Colon (tissue), 2 donors: ENCODE measurements around the gene TGFBI.

Experiments
- FAIRE-seq: peaks from 2 replicates; lab custom pipeline; 2012; peaks lifted over from hg19 to GRCh38; lab: Jason Lieb, UNC
- donor health status: control.
- donor health status: control.

Gene TGFBI

GRCh38 chr5:136004436-136004835 is 24.4 kb upstream of the TGFBI start:
- FAIRE-seq, result no peak

- FAIRE-seq, result no peak
Observed at GRCh38 chr5:136005476-136005875, 23.3 kb upstream of the TGFBI start.

- no peak for FAIRE-seq
Observed at GRCh38 chr5:136006164-136006563, 22.6 kb upstream of the TGFBI start.

GRCh38 chr5:136006761-136007251 is 22.0 kb upstream of the TGFBI start:
- no peak for FAIRE-seq

DNA sequence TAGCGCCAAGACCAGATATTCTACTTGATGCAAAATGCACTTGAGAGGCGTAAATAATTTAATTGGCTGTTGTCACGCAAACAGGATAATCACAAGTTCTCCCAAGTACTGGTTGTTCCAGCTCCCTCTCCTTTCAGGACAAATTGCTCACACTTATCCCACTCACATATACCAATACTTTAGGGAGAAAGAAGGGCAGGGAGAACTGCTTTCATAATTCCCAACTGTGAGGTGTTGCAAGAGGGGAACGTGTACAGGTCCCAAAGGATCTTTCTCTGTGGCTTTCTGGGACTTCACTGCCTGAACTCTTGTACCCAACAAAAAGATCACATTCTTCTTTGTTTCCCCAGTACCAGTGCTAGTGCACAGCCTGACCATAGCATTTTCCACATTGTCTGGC is 21.5 kb upstream of the TGFBI start:
- no peak for FAIRE-seq

DNA sequence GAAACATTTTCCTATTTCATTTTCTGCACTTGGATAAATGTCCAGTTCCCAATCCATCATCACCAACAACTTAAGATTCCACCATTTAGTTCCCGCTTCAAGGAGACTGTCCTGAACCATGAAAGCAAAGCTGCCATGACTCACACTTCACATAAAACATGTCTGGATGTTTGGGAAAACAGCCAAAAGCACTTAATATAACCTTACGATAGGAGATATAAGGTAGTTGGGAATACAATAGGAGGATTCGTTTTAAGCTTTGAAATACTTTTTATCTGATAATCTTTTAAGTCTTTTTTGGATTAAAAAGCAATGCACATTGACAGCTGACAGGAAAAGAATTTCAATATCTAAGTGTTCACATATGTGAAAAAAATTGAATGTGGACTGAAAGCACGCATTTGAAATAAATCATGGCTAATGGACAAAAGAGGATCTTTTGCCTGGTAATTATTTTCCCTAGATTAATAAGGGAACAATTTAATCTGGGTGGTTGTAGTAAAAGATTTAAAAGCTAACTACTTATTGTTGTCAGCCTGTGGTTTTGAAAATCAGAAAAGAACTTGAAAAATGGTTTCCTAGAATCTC is 17.3 kb upstream of the TGFBI start:
- no peak for FAIRE-seq

- FAIRE-seq, result no peak
Observed at GRCh38 chr5:136012041-136012804, 16.6 kb upstream of the TGFBI start.

DNA sequence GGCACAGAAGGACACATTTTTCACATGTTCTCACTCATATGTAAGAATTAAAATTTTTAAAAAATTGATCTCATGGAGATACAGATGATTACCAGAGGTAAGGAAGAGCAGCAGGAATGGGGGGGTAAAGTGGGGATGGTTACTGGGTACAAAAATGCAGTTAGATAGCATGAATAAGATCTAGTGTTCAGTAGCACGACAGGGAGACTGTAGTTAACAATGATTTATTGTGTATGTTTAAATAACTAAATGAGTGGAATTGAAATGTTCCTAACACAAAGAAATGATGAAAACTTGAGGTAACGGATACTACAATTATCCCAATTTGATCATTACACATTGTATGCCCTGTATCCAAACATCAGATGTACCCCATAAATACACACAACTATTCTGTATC is 15.2 kb upstream of the TGFBI start:
- FAIRE-seq, result no peak

GRCh38 chr5:136014049-136015002 is 14.5 kb upstream of the TGFBI start:
- no peak for FAIRE-seq

GRCh38 chr5:136015003-136015375 is 13.8 kb upstream of the TGFBI start:
- no peak for FAIRE-seq

DNA sequence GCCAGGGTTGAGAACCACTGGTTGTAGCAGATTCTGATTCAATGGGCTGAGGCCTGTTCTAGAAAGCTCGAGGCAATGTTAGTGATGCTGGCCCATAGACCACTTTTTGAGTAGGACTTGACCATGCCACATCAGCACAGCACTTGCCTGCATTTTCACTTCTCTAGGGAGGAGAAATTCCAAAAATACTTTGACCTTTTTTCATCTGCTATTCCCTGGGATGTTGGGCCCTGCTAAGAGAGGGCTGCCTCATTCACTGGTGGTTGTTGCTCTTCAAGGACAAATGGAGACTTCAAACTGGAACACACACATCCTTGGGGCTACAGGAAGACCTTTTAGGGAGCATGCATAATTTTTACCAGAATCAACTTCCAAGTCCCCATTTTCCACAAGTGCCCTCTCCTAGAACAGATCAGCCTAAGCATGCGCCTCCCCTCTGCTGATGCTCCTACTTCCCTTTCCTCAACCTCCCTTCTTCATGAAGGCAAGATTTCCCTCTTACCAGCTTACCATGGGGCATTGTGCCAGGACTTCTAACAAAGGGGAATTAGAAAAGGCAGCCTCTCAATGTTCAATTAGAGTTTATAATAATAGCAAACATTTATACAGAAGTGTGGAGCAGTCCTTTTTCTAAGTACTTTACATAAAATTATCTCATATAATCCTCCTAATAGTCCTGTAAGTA is 12.7 kb upstream of the TGFBI start:
- no peak for FAIRE-seq

DNA sequence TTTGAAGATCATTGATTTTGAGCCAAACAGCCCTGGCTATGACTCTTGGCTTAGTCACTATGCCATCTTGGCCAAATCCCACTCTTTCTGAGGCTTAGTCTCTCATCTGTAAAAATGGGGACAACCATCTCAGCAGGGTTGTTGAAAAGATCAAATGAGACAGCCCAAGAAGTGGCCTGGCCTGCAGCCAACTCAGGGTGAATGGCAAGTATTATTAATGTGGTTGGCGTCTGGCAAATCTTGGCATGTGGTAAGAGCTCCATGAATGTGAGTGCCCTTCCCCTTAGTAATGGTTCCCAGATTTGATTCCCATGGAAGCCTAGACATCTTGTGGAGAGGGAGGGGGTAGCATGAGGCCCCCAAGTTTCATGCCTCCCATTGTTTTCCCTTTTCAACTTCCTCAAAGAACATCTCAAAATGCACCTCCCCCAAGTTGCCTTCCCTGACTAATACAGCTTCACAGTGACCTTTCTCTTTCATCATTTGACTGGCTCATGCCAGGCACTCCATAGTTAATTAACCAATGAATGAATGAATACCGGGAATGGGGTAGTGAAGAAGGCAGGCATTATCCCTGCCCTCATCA is 11.8 kb upstream of the TGFBI start:
- FAIRE-seq, result no peak

- FAIRE-seq, result no peak
Observed at GRCh38 chr5:136018814-136019783, 9.7 kb upstream of the TGFBI start.

DNA sequence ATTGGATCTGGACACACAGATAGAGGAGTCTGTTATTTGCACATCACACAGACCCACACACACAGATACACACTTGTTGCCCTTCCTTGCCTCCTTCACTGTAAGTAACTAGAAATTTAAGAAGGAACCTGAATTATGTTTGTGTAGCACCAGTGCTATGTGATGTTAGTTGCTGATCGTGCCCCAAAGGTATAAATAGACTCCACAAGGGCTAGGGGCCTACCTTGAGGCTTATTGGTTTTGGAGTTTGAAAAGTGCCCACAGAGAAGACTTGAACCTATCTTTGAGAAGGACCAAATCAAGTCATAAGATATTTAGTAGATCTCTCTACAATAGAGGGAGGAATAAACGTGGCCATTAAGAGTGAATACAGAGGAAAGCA is 8.8 kb upstream of the TGFBI start:
- no peak for FAIRE-seq

DNA sequence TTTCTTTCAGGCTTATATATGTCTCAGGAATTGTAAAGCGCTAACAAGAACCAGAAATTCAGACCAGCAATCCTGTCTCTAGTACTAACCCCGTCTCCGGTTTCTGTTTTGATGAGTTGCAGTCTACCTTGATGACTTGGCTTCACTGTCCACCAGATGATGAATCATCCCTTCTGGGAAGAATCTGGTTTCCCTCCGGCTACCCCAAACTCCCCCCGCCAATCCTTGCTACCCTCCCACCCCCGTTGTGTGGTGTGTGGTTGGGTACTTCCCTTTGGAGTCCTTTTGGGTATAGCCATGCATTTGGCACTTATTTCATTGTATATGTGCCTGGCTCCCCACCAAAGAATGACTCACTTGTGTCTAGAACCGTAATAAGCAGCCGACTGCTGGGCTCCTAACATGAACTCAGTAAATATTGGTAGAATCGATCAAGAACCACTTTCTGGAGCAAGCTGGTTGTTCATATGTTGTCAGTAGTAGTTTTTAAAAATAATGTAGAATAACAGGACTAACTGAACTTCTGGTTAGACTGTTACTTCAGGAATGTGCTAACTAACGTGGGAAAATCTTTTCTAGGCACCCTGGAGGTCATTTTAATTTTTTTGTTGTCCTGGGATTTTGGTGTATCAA is 8.3 kb upstream of the TGFBI start:
- FAIRE-seq, result no peak

GRCh38 chr5:136021016-136021405 is 7.8 kb upstream of the TGFBI start:
- no peak for FAIRE-seq

GRCh38 chr5:136022965-136023364 is 5.8 kb upstream of the TGFBI start:
- no peak for FAIRE-seq

DNA sequence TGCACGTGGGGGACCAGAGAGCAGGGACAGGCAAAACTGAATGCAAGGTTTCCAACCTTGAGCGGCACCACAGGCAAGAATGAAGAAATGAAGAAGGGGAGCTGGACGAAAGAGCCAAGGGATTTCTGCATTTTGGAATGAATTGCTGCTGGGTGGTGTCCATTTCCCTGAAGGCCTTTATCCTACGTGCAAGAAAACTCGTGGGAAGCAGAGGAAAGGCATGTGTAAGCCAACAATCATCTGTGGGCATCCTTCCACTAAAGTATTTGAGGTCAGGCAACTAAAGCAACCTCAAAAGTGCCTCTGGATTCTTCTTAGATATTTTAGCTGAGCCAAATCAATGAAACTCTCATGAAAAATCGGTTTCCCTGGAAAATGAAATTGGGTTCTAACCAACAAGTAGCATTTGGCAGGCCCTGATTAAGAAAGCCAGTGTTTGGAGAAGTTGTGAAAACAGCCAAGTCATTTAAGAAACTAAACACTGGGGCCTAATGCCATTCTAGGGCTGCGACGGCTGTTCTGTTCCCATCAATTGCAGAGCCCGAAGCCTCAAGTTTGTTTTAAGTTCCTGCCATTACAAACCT is 4.7 kb upstream of the TGFBI start:
- FAIRE-seq, result no peak

- FAIRE-seq, result no peak
Observed at GRCh38 chr5:136025900-136026299, 2.9 kb upstream of the TGFBI start.

- FAIRE-seq, result no peak
Observed at GRCh38 chr5:136026636-136027035, 2.2 kb upstream of the TGFBI start.
